GM23338 (cell line): ENCODE results near the gene SELENOT. TPM values are rescaled to one million over a fixed set of nuclear protein-coding genes. Genes with fewer than 3 reads are reported as not detected.

ENCODE experiments used
- ATAC-seq: fragments of 200-7000 bp; cut with Tn5 transposase; 3 replicates; pipeline ENCODE4 v1.9.1; 2020
- DNase-seq: peaks from one replicate; pipeline ENCODE4 v3.0.0-alpha.2; 2015; ENCODE audit warnings: low spot score
- H2AFZ ChIP-seq: fragments of 200-600 bp; sonication (generic); 2 replicates; pipeline ENCODE4 v1.8.0; 2016; ENCODE audit warnings: antibody characterized with exemption, mild to moderate bottlenecking, moderate library complexity
- H3F3A ChIP-seq: fragments of 200-600 bp; sonication (generic); replicated peaks from 2 replicates; pipeline ENCODE4 v1.8.0; 2017; ENCODE audit warnings: antibody characterized with exemption, mixed run types, low read depth
- H3K27ac ChIP-seq: fragments of 200-600 bp; sonication (generic); 2 replicates; pipeline ENCODE4 v1.6.1; 2016; ENCODE audit warnings: low read depth
- H3K27me3 ChIP-seq: fragments of 200-600 bp; sonication (generic); 2 replicates; pipeline ENCODE4 v1.8.0; 2016; ENCODE audit warnings: mild to moderate bottlenecking, mixed run types, moderate library complexity; ENCODE audit not compliant: insufficient read depth
- H3K36me3 ChIP-seq: fragments of 200-600 bp; sonication (generic); 2 replicates; pipeline ENCODE4 v1.8.0; 2016; ENCODE audit warnings: mild to moderate bottlenecking; ENCODE audit not compliant: insufficient read depth
- H3K4me1 ChIP-seq: fragments of 200-600 bp; sonication (generic); 2 replicates; pipeline ENCODE4 v1.8.0; 2016; ENCODE audit warnings: mild to moderate bottlenecking, moderate library complexity; ENCODE audit not compliant: insufficient read depth
- H3K4me2 ChIP-seq: fragments of 200-600 bp; sonication (generic); 2 replicates; pipeline ENCODE4 v1.7.1; 2017; ENCODE audit warnings: mixed run types
- H3K4me3 ChIP-seq: fragments of 200-600 bp; sonication (generic); 2 replicates; pipeline ENCODE4 v1.6.1; 2016; ENCODE audit warnings: mixed run types
- H3K79me2 ChIP-seq: fragments of 200-600 bp; sonication (generic); replicated peaks from 2 replicates; pipeline ENCODE4 v1.8.0; 2017; ENCODE audit warnings: mild to moderate bottlenecking; ENCODE audit not compliant: insufficient read depth
- H3K9me2 ChIP-seq: fragments of 200-600 bp; sonication (generic); 2 replicates; pipeline ENCODE4 v1.8.0; 2017; ENCODE audit not compliant: insufficient read depth
- H4K20me1 ChIP-seq: fragments of 200-600 bp; sonication (generic); replicated peaks from 2 replicates; pipeline ENCODE4 v1.8.0; 2017; ENCODE audit warnings: mild to moderate bottlenecking; ENCODE audit not compliant: insufficient read depth
- H3K27ac Mint-ChIP-seq: 2 replicates; pipeline ENCODE4 v1.8.0; 2020; ENCODE audit warnings: inconsistent platforms, mild to moderate bottlenecking, moderate library complexity, mixed read lengths
- H3K27me3 Mint-ChIP-seq: 3 replicates; pipeline ENCODE4 v1.8.0; 2022; ENCODE audit warnings: low read depth, mild to moderate bottlenecking, moderate library complexity, mixed read lengths, inconsistent platforms; ENCODE audit not compliant: insufficient read depth, poor library complexity
- H3K36me3 Mint-ChIP-seq: 3 replicates; pipeline ENCODE4 v1.8.0; 2021; ENCODE audit warnings: low read depth, mild to moderate bottlenecking, inconsistent platforms, moderate library complexity, mixed read lengths
- H3K4me1 Mint-ChIP-seq: 3 replicates; pipeline ENCODE4 v1.8.0; 2020; ENCODE audit warnings: mild to moderate bottlenecking, inconsistent platforms, mixed read lengths
- H3K4me3 Mint-ChIP-seq: 3 replicates; pipeline ENCODE4 v1.8.0; 2021; ENCODE audit warnings: moderate library complexity, mild to moderate bottlenecking, inconsistent platforms, mixed read lengths
- H3K9me3 Mint-ChIP-seq: 3 replicates; pipeline ENCODE4 v1.8.0; 2020; ENCODE audit warnings: moderate library complexity, mild to moderate bottlenecking, inconsistent platforms, mixed read lengths
- CREB1 ChIP-seq: fragments of 250-450 bp; sonication (Bioruptor Pico); IDR thresholded peaks from 2 replicates; pipeline ENCODE4 v1.5.0; 2020; ENCODE audit warnings: low read depth, mild to moderate bottlenecking, moderate library complexity
- ETS1 ChIP-seq: IDR thresholded peaks from 2 replicates; pipeline ENCODE4 v1.6.1; 2016; ENCODE audit warnings: antibody characterized with exemption
- EZH2 ChIP-seq: fragments of 200-600 bp; sonication (generic); IDR thresholded peaks from one replicate; pipeline ENCODE4 v1.8.0; 2017; ENCODE audit warnings: antibody characterized with exemption, mild to moderate bottlenecking, low read depth; ENCODE audit not compliant: unreplicated experiment
- EZH2phosphoT487 ChIP-seq: fragments of 200-600 bp; sonication (generic); IDR thresholded peaks from one replicate; pipeline ENCODE4 v1.8.1; 2018; ENCODE audit warnings: antibody characterized with exemption; ENCODE audit not compliant: unreplicated experiment
- JUNB ChIP-seq: IDR thresholded peaks from one replicate; pipeline ENCODE4 v1.6.1; 2016; ENCODE audit warnings: antibody characterized with exemption; ENCODE audit not compliant: unreplicated experiment
- NANOG ChIP-seq: IDR thresholded peaks from 2 replicates; pipeline ENCODE4 v1.6.1; 2016; ENCODE audit warnings: antibody characterized with exemption, borderline replicate concordance
- POLR2AphosphoS5 ChIP-seq: IDR thresholded peaks from 2 replicates; pipeline ENCODE4 v1.6.1; 2016; ENCODE audit warnings: antibody characterized with exemption, low read depth
- REST ChIP-seq: IDR thresholded peaks from one replicate; pipeline ENCODE4 v1.6.1; 2018; ENCODE audit warnings: antibody characterized with exemption; ENCODE audit not compliant: unreplicated experiment
- STAT1 ChIP-seq: IDR thresholded peaks from one replicate; pipeline ENCODE4 v1.6.1; 2016; ENCODE audit warnings: antibody characterized with exemption; ENCODE audit not compliant: unreplicated experiment
- ZNF114 ChIP-seq: fragments of 250-450 bp; sonication (Bioruptor Pico); IDR thresholded peaks from 2 replicates; pipeline ENCODE4 v1.5.0; 2020; ENCODE audit warnings: mild to moderate bottlenecking, moderate library complexity
- ZNF331 ChIP-seq: fragments of 250-450 bp; sonication (Bioruptor Pico); IDR thresholded peaks from 2 replicates; pipeline ENCODE4 v1.5.0; 2020; ENCODE audit warnings: low read depth, mild to moderate bottlenecking, moderate library complexity
- polyA plus RNA-seq: library from polyadenylated mRNA; unstranded; fragments of >200 nt; fragmentation: Nextera tagmentation; extraction: Ambion mirVana; gene quantifications from 2 replicates; pipeline ENCODE4 v1.2.1, GENCODE V29; 2016
- total RNA-seq: library from RNA; depleted of rRNA; stranded (reverse); fragments of >200 nt; shearing (Covaris generic); gene quantifications from 2 replicates; pipeline ENCODE4 v1.2.3, GENCODE V29; 2014

The SELENOT gene
- total and polyA plus RNA-seq, 2 experiments from 2014 or later = 56.1 to 61.3 TPM

DNA sequence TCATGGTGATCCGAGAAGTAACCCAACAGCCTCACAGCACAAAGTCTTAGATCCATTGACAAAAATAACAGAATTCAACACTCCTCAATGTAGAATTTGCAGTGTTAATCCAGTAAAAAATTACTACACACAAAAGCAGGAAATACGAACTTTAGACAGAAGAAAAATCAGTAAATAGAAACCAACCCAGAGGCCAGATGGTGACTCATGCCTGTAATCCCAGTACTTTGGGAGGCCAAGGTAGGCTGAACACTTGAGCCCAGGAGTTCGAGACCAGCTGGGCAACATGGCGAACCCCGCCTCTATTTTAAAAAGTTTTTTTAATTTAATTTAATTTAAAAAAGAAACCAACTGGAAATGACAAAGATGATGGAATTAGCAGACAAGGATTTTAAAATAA is 36.1 kb downstream of the SELENOT start (continued):
- TF ChIP-seq JUNB = no peak
- no peak for TF ChIP-seq ETS1
- TF ChIP-seq CREB1 (CRISPR knock-in tag) = no peak

DNA sequence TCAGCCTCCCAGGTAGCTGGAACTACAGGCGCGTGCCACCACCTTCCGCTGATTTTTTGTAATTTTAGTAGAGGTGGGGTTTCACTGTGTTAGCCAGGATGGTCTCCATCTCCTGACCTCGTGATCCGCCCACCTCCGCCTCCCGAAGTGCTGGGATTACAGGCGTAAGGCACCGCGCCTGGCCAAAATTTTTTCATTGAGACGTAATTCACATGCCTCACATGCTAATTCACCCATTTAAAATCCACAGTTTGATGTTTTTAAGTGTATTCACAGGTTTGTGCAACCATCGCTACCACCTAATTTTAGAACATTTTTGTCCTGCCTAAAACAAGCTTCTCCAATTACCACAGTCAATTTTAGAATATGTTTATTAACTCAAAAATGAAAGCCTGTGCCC is 37.1 kb downstream of the SELENOT start:
- H3K4me1 Mint-ChIP-seq = peaks cover 7% of the 10 kb centered on the region
- no peak for TF ChIP-seq ZNF331 (CRISPR knock-in tag)
- TF ChIP-seq NANOG = no peak
- no peak for TF ChIP-seq POLR2AphosphoS5
- no peak for TF ChIP-seq EZH2
- no peak for TF ChIP-seq JUNB
- TF ChIP-seq ETS1 = no peak
- TF ChIP-seq STAT1 = no peak
- H3K27ac ChIP-seq = no peak overlapping the region
- H3K4me3 Mint-ChIP-seq = no peak overlapping the region
- H3K27me3 Mint-ChIP-seq = peaks cover 4% of the 10 kb centered on the region
- no peaks in the 10 kb centered on the region for H3K79me2 ChIP-seq
- H3K27ac Mint-ChIP-seq = no peak overlapping the region
- DNase-seq = no peak
- H4K20me1 ChIP-seq = no peaks in the 10 kb centered on the region
- no peak for ATAC-seq
- H3K36me3 Mint-ChIP-seq = no peaks in the 10 kb centered on the region
- no peak overlapping the region for H2AFZ ChIP-seq
- no peak overlapping the region for H3K4me3 ChIP-seq
- H3K9me2 ChIP-seq = no peaks in the 10 kb centered on the region
- H3K36me3 ChIP-seq = no peaks in the 10 kb centered on the region
- H3F3A ChIP-seq = no peaks in the 10 kb centered on the region
- H3K9me3 Mint-ChIP-seq = no peaks in the 10 kb centered on the region
- H3K4me1 ChIP-seq = peaks cover 7% of the 10 kb centered on the region
- no peaks in the 10 kb centered on the region for H3K27me3 ChIP-seq
- H3K4me2 ChIP-seq = no peak overlapping the region

- no peaks in the 10 kb centered on the region for H3K27me3 ChIP-seq
- H3K27me3 Mint-ChIP-seq = no peaks in the 10 kb centered on the region
- DNase-seq = no peak
- no peaks in the 10 kb centered on the region for H3F3A ChIP-seq
- no peaks in the 10 kb centered on the region for H3K9me2 ChIP-seq
- H3K9me3 Mint-ChIP-seq = no peaks in the 10 kb centered on the region
- H2AFZ ChIP-seq = no peak overlapping the region
- H3K4me1 Mint-ChIP-seq = peaks cover 4% of the 10 kb centered on the region; the same call in 2 of the 3 replicates
- H3K36me3 Mint-ChIP-seq = no peaks in the 10 kb centered on the region
- no peak overlapping the region for H3K4me3 Mint-ChIP-seq
- ATAC-seq = no peak
- 0 out of 2 replicates have a peak, but pooled peaks cover 6% of the 10 kb centered on the region for H3K4me1 ChIP-seq
- no peaks in the 10 kb centered on the region for H4K20me1 ChIP-seq
- H3K4me2 ChIP-seq = no peak overlapping the region
- no peak overlapping the region for H3K4me3 ChIP-seq
- no peaks in the 10 kb centered on the region for H3K79me2 ChIP-seq
- H3K36me3 ChIP-seq = no peaks in the 10 kb centered on the region
- no peak overlapping the region for H3K27ac Mint-ChIP-seq
- no peak overlapping the region for H3K27ac ChIP-seq
- TF ChIP-seq REST (no peak), JUNB (no peak), STAT1 (no peak), ZNF331 (CRISPR knock-in tag) (no peak), ETS1 (no peak), EZH2 (no peak), ZNF114 (CRISPR knock-in tag) (no peak), EZH2phosphoT487 (no peak), NANOG (no peak)
These were observed 50.0 kb downstream of the SELENOT start for GRCh38 chr3:150653110-150653561.
